ENCODE results near the gene TMEM117.
"Not testable (repeated sequence)": the region's sequence is repeated elsewhere in the genome, so short reads cannot be mapped to it uniquely, and the experiment has no call there.

Gene TMEM117

DNA sequence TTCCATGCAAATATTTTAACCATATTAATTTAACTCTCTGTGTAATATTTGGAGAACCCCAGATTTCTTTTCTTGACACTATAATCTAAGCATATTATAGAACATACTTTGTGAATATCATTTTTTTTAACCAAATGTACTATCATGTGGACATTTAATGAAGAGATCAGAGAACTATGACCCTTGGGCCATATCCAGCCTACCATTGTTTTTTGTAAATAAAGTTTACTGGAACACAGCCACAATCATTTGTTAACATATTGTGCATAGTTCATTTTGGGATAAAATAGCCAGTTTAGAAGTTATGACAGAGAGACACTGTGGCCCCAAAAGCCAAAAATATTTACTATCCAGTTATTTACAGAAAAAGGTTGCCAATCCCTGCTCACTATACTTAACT, 338.2 kb downstream of the TMEM117 start:
- no peak for TF ChIP-seq ZFP3 (CRISPR knock-in tag; IDR thresholded peaks at IDR 0.05)
- TF ChIP-seq ZNF8 (CRISPR knock-in tag; IDR thresholded peaks at IDR 0.05) = no peak
- no peak for TF ChIP-seq ZFP30 (CRISPR knock-in tag; IDR thresholded peaks at IDR 0.05)
- TF ChIP-seq, protein P1, sequence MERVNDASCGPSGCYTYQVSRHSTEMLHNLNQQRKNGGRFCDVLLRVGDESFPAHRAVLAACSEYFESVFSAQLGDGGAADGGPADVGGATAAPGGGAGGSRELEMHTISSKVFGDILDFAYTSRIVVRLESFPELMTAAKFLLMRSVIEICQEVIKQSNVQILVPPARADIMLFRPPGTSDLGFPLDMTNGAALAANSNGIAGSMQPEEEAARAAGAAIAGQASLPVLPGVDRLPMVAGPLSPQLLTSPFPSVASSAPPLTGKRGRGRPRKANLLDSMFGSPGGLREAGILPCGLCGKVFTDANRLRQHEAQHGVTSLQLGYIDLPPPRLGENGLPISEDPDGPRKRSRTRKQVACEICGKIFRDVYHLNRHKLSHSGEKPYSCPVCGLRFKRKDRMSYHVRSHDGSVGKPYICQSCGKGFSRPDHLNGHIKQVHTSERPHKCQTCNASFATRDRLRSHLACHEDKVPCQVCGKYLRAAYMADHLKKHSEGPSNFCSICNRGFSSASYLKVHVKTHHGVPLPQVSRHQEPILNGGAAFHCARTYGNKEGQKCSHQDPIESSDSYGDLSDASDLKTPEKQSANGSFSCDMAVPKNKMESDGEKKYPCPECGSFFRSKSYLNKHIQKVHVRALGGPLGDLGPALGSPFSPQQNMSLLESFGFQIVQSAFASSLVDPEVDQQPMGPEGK (CRISPR knock-in tag; IDR thresholded peaks at IDR 0.05; ENCODE audit: borderline replicate concordance) = no peak
- TF ChIP-seq ZC3H10 (CRISPR knock-in tag; IDR thresholded peaks at IDR 0.05) = no peak
- no peak for TF ChIP-seq ISL1 (CRISPR knock-in tag; IDR thresholded peaks at IDR 0.05)
- TF ChIP-seq, protein P2, sequence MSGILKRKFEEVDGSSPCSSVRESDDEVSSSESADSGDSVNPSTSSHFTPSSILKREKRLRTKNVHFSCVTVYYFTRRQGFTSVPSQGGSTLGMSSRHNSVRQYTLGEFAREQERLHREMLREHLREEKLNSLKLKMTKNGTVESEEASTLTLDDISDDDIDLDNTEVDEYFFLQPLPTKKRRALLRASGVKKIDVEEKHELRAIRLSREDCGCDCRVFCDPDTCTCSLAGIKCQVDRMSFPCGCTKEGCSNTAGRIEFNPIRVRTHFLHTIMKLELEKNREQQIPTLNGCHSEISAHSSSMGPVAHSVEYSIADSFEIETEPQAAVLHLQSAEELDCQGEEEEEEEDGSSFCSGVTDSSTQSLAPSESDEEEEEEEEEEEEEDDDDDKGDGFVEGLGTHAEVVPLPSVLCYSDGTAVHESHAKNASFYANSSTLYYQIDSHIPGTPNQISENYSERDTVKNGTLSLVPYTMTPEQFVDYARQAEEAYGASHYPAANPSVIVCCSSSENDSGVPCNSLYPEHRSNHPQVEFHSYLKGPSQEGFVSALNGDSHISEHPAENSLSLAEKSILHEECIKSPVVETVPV (CRISPR knock-in tag; IDR thresholded peaks at IDR 0.05) = no peak
- no peak for TF ChIP-seq BACH2 (CRISPR knock-in tag; IDR thresholded peaks at IDR 0.05; ENCODE audit: borderline replicate concordance)
- no peak for ATAC-seq

DNA sequence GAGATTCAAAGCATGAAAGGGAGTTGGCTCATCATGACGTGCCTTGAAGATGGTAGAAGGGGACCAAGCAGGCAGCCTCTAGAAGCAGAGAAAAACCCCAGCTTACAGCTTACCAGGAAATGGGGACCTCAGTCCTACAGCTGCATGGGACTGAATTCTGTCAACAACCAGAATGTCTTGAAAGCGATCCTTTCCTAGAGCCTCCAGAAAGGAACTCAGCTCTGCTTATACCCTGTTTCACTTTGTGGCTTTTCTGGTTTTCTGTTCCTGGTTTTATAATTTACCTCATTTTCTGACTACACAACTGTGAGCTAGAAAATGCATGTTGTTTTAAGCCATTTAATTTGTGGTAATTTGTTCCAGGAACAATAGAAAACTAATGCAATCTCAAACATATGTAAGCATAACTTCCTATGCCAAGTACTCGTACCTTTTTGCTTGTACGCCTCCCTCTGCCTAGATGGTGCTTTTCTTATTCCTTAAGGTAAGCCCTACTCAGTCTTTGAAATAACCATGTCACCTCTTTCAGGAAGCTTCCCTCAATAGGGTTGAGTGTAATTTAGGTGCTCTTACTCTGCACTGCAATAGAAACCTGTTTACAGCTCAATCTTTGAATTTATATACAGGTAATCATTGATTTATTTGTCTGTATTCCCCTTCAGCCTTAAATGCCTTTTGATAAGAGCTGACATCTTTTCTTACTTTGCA, 348.8 kb downstream of the TMEM117 start:
- TF ChIP-seq ZC3H10 (CRISPR knock-in tag; IDR thresholded peaks at IDR 0.05) = no peak
- no peak for TF ChIP-seq ZFP3 (CRISPR knock-in tag; IDR thresholded peaks at IDR 0.05)
- TF ChIP-seq CSDC2 (CRISPR knock-in tag; IDR thresholded peaks at IDR 0.05) = no peak
- TF ChIP-seq PPARA (CRISPR knock-in tag; IDR thresholded peaks at IDR 0.05; ENCODE audit: borderline replicate concordance) = no peak
- TF ChIP-seq ARNTL (CRISPR knock-in tag; IDR thresholded peaks at IDR 0.05; ENCODE audit: borderline replicate concordance, low read depth) = no peak
- no peak for TF ChIP-seq ZNF70 (CRISPR knock-in tag; IDR thresholded peaks at IDR 0.05)
- TF ChIP-seq BACH2 (CRISPR knock-in tag; IDR thresholded peaks at IDR 0.05; ENCODE audit: borderline replicate concordance) = no peak
- TF ChIP-seq, protein P3, sequence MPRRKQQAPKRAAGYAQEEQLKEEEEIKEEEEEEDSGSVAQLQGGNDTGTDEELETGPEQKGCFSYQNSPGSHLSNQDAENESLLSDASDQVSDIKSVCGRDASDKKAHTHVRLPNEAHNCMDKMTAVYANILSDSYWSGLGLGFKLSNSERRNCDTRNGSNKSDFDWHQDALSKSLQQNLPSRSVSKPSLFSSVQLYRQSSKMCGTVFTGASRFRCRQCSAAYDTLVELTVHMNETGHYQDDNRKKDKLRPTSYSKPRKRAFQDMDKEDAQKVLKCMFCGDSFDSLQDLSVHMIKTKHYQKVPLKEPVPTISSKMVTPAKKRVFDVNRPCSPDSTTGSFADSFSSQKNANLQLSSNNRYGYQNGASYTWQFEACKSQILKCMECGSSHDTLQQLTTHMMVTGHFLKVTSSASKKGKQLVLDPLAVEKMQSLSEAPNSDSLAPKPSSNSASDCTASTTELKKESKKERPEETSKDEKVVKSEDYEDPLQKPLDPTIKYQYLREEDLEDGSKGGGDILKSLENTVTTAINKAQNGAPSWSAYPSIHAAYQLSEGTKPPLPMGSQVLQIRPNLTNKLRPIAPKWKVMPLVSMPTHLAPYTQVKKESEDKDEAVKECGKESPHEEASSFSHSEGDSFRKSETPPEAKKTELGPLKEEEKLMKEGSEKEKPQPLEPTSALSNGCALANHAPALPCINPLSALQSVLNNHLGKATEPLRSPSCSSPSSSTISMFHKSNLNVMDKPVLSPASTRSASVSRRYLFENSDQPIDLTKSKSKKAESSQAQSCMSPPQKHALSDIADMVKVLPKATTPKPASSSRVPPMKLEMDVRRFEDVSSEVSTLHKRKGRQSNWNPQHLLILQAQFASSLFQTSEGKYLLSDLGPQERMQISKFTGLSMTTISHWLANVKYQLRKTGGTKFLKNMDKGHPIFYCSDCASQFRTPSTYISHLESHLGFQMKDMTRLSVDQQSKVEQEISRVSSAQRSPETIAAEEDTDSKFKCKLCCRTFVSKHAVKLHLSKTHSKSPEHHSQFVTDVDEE (CRISPR knock-in tag; IDR thresholded peaks at IDR 0.05) = no peak
- TF ChIP-seq, protein P4, sequence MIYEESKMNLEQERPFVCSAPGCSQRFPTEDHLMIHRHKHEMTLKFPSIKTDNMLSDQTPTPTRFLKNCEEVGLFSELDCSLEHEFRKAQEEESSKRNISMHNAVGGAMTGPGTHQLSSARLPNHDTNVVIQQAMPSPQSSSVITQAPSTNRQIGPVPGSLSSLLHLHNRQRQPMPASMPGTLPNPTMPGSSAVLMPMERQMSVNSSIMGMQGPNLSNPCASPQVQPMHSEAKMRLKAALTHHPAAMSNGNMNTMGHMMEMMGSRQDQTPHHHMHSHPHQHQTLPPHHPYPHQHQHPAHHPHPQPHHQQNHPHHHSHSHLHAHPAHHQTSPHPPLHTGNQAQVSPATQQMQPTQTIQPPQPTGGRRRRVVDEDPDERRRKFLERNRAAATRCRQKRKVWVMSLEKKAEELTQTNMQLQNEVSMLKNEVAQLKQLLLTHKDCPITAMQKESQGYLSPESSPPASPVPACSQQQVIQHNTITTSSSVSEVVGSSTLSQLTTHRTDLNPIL (CRISPR knock-in tag; IDR thresholded peaks at IDR 0.05; ENCODE audit: low read depth) = no peak
- TF ChIP-seq, protein P5, sequence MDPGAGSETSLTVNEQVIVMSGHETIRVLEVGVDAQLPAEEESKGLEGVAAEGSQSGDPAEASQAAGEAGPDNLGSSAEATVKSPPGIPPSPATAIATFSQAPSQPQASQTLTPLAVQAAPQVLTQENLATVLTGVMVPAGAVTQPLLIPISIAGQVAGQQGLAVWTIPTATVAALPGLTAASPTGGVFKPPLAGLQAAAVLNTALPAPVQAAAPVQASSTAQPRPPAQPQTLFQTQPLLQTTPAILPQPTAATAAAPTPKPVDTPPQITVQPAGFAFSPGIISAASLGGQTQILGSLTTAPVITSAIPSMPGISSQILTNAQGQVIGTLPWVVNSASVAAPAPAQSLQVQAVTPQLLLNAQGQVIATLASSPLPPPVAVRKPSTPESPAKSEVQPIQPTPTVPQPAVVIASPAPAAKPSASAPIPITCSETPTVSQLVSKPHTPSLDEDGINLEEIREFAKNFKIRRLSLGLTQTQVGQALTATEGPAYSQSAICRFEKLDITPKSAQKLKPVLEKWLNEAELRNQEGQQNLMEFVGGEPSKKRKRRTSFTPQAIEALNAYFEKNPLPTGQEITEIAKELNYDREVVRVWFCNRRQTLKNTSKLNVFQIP (CRISPR knock-in tag; IDR thresholded peaks at IDR 0.05; ENCODE audit: borderline replicate concordance, low read depth) = no peak
- no peak for TF ChIP-seq TCF4 (CRISPR knock-in tag; IDR thresholded peaks at IDR 0.05; ENCODE audit: borderline replicate concordance)
- no peak for TF ChIP-seq RARB (CRISPR knock-in tag; IDR thresholded peaks at IDR 0.05)
- TF ChIP-seq ZNF8 (CRISPR knock-in tag; IDR thresholded peaks at IDR 0.05) = no peak
- TF ChIP-seq, protein P1 (CRISPR knock-in tag; IDR thresholded peaks at IDR 0.05; ENCODE audit: borderline replicate concordance) = no peak
- no peak for ATAC-seq

DNA sequence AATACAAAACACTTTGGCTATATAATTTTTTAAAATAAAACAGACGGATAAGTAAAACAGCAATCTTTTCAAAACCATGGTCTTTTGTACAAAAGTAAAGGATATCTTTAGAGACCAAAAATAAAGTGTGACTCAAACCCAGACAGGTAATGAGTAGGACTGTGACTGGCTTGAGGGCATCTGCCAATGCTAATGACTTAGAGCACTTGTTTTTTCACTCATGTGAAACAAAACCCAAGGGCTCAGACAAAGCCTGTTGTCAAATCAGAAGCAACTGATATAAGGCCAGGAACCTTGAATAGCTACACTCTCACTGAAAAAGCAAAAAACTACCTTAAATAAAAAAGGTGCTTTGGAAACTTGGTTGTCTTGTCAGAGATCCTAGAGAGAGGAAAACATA, 357.4 kb downstream of the TMEM117 start:
- TF ChIP-seq, protein P2 (CRISPR knock-in tag; IDR thresholded peaks at IDR 0.05) = no peak
- TF ChIP-seq, protein P4 (CRISPR knock-in tag; IDR thresholded peaks at IDR 0.05; ENCODE audit: low read depth) = no peak
- TF ChIP-seq SNAI2 (CRISPR knock-in tag; IDR thresholded peaks at IDR 0.05) (no peak), ZFP3 (CRISPR knock-in tag; IDR thresholded peaks at IDR 0.05) (no peak)
- ATAC-seq = no peak

DNA sequence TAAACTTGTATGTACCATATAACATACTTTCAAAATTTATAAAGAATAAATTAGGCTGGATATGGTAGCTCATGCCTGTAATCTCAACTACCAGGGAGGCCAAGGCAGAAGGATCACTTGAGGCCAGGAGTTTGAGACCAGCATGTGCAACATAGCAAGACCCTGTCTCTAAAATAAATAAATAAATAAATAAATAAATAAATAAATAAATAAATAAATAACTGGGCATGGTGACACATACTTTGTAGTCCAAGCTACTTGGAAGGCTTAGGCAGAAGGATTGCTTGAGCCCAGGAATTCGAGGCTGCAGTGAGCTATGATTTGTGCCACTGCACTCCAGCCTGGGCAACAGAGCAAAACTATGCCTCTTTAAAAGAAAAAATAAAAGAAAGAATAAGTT, 359.8 kb downstream of the TMEM117 start:
- ATAC-seq = not testable (repeated sequence)

All from SK-N-SH treated with all-trans-retinoic acid at 6 μM for 48 hours (cell line).